Stimulated activated CD4-positive, alpha-beta T cell treated with anti-CD3 and anti-CD28 coated beads, Interleukin-12 subunit alpha, Interleukin-12 subunit beta, amount 100 ng/mL, for 48 hours (primary cell): Measurements from ENCODE around the gene MTUS2.

ENCODE experiments used
- DNase-seq, 3 donors: peaks; one replicate each; pipeline ENCODE4 v3.0.0-alpha.2; 2020; ENCODE audit warnings: low read depth in 2 of 3, low spot score in 1 of 3

MTUS2 gene

GRCh38 chr13:29537736-29538651 lies 717.9 kb downstream of the MTUS2 start:
- DNase-seq: no peak

DNA sequence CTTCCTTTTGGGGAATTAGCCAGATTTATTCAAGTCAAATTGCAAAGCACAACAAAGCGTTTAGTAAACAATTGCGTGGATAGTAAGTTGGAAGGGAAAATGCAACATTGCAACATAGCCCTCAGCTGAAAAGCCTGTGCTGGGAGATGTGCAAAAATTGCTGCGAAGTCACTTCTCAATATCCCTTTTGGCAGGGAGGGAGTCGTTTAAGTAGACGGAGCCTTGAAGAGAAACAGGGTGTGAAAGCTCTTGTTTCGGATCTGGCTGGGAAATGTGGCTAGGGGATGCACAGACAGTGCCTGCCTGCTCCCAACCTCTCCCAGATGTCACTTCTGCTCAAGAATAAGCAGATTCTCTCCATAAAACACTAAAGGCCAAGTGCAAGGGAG lies 718.5 kb downstream of the MTUS2 start:
- DNase-seq: no peak

- no peak for DNase-seq
Observed at GRCh38 chr13:29539856-29540255, 719.7 kb downstream of the MTUS2 start.

DNA sequence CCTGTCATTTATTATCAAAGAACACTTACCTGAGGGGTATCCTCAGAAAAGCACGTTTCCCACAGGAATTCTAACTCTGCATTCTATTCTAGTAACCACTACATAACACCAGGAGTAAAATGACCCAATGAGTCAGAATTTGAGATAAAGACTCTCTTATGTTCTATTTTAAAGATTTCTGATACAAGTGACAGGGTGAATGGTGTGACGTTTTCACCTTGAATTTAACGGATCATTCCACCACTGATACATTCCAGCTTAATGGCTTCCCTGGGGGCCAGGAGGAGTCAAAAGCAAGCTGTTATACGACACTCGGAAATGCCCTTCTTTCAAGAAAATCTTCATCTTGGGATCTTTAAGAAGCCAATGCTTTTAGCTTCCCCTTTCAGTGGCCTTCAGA lies 720.2 kb downstream of the MTUS2 start:
- DNase-seq: no peak

DNA sequence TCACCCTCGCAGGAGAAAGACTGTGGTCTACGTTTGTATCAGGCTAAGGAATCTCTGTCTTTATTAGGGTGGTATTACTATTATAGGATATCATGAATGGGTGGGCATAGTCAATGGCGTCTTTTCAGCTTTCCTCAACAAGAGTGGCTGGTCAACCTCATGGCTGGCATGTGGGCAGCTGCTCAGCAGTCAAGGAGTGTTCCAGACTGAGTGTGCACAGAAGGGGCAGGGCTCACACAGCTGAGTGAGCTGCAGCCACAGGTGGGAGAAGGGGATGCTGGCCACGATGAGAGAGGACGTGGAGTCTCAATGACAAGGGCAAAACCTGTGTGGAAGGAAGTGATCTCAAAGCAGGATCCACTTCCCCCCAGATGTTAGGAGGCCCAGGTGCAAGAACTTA lies 720.7 kb downstream of the MTUS2 start:
- DNase-seq: no peak

GRCh38 chr13:29541400-29541799 lies 721.3 kb downstream of the MTUS2 start:
- DNase-seq: no peak

DNA sequence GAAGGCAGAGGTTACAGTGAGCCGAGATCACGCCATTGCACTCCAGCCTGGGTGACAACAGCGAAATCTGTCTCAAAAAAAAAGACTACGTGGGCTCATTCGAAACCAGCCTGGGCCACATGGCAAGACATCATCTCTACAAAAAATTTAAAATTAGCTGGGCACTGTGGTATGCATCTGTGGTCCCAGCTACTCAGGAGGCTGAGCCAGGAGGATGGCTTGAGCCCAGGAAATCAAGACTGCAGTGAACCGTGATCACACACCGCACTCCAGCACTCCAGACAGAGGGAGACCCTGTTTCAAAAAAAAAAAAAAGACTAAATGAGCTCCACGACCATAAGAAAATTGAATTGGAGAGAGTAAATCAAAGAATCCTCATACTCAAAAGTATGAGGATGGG lies 722.2 kb downstream of the MTUS2 start:
- DNase-seq: no peak

GRCh38 chr13:29543230-29544215 lies 723.4 kb downstream of the MTUS2 start:
- peak; percentile 50 to 60 (median 53) for DNase-seq

DNA sequence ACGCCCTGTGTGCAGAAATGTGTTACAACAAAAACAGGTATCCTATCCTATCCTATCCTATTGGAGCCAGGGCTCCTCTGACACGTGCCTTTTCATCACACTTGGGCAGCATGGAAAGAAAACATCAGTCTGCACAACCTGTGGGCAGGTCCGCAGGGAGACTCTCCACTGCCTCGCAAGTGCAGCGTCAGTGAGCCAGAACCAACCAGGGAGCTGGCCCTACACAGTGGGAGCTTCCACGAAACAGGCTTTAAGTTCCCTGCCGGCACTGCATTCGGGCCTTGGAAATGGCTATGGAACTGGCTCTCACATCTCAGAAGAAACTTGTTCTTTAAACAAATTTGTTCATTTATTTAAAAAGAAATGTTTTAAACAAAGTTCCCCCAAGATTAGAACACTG lies 725.8 kb downstream of the MTUS2 start:
- DNase-seq: no peak

GRCh38 chr13:29546662-29547061 lies 726.5 kb downstream of the MTUS2 start:
- no peak for DNase-seq

DNA sequence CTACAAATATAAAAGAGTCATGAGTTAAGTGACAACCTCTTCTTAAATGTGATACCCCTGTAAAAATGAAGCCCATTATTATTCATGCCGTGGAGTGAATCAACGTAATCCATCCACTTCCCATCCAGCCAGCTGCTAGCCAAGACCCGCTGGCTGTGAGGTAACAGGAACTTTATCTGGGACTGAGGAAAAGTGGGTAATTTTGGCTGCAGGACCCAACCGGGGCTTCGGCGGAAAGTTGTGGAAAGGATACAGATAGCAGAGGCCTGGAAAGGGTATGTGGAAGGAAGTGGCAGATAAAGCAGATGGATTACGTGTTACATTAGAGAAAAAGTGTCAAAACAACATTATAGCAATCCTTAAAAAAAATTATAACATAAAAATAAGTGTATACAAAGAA lies 727.0 kb downstream of the MTUS2 start:
- DNase-seq: no peak

- no peak for DNase-seq
Observed at GRCh38 chr13:29548722-29549121, 728.6 kb downstream of the MTUS2 start.

DNA sequence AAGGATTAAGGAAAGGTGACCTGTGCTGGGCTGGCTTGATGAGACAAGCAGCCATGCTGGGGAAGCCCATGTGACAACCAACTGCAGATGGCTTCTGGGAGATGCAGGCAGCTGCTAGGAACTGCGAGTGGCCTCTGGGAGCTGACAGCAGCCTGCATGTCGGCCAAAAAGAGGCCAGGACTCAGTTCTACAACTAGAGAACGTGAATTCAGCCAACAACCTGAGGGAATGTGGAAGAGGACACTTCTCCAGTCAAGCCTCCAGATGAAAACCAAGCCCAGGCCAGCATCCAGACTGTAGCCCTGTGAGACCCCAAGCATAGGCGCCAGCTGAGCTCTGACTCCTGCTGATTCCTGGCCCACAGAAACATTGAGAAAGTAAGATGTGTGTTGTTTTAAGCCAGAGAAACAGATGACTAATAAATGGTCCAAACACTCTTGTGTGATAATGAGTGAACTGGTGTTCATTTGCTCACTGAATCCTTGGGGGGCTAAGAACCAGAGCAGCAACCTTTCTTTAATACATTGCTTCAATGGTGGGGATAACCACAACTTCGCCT lies 730.4 kb downstream of the MTUS2 start:
- DNase-seq: no peak

DNA sequence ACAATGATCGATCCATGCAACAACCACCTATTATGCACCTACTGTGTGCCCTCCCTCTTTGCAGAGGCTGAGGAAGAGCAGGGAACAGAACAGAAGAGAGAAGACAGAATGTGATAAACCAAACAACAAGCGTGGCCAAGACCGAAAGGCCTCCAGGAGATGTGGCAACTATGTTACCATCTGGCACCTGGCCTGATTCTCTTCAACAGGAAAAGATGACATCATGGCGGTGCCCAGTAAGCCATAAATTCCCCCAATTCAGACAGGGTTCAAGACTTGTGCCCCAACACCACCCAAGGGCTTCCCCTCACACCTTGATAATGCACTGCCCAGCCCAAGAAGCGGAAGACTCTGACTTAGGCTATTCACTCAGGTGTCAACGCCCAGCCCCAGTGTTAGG lies 731.1 kb downstream of the MTUS2 start:
- no peak for DNase-seq
